ENCODE data around the gene C9orf78.

The C9orf78 gene

GRCh38 chr9:129840034-129840433 lies 5.0 kb upstream of the C9orf78 start:
- no peak for TF ChIP-seq CTCF (IDR thresholded peaks at IDR 0.05; ENCODE audit: low read depth, low read length, missing control alignments)
- H3K4me3 ChIP-seq (replicated peaks; ENCODE audit: low read depth, low read length) = no peak overlapping the region
- no peak for DNase-seq (ENCODE audit: extremely low read depth, low read depth)

DNA sequence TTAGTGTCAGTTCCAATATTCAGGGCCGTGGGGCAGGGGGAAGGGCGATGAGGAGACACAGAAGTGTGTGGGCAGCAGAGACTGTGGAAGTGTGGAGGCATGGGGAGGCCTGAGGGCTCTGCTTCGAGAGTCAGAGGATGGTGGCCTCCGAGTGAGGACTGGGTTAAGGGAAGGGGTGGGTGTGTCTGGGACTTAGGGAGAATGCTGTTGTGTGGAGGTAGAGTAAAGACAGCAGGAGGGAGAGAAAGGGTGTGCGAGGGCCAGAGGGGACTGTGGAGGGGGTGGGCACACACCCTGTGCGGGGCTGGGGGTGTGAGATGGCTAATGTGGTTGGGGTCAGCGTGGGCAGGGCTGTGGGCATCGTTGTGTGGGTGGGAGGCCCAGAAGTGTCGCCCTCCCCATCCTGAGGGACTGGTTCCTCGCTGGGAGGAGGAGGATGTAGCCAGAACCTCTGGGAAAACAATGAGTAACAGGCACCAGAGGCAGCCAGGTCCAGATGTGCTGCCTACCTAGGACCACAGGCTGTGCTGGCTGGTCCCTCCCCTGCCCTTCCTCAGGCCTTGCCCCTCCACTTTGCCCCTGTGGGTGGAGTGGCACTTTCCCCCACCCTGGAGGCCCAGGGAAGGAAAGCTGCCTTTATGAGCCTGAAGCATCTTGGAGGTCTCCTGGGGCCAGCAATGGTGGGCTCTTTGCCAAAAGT lies 4.4 kb upstream of the C9orf78 start:
- no peak overlapping the region for H3K4me3 ChIP-seq (replicated peaks; ENCODE audit: low read depth, low read length)
- no peak for TF ChIP-seq CTCF (IDR thresholded peaks at IDR 0.05; ENCODE audit: low read depth, low read length, missing control alignments)
- no peak for DNase-seq (ENCODE audit: extremely low read depth, low read depth)

GRCh38 chr9:129838707-129839259 lies 3.7 kb upstream of the C9orf78 start:
- no peak for TF ChIP-seq CTCF (IDR thresholded peaks at IDR 0.05; ENCODE audit: low read depth, low read length, missing control alignments)
- H3K4me3 ChIP-seq (replicated peaks; ENCODE audit: low read depth, low read length) = no peak overlapping the region
- peak; percentile 50 for DNase-seq (ENCODE audit: extremely low read depth, low read depth)

GRCh38 chr9:129836311-129837007 lies 1.4 kb upstream of the C9orf78 start:
- TF ChIP-seq CTCF (IDR thresholded peaks at IDR 0.05; ENCODE audit: low read depth, low read length, missing control alignments) = no peak
- peak overlapping the region; percentile 97 for H3K4me3 ChIP-seq (replicated peaks; ENCODE audit: low read depth, low read length)
- DNase-seq (ENCODE audit: extremely low read depth, low read depth) = no peak

- DNase-seq (ENCODE audit: extremely low read depth, low read depth) = no peak
- peak overlapping the region; percentile 97 for H3K4me3 ChIP-seq (replicated peaks; ENCODE audit: low read depth, low read length)
- no peak for TF ChIP-seq CTCF (IDR thresholded peaks at IDR 0.05; ENCODE audit: low read depth, low read length, missing control alignments)
Measured at GRCh38 chr9:129835860-129836223, 767 bp upstream of the C9orf78 start.

- peak overlapping the region; percentile 97 for H3K4me3 ChIP-seq (replicated peaks; ENCODE audit: low read depth, low read length)
- no peak for DNase-seq (ENCODE audit: extremely low read depth, low read depth)
- no peak for TF ChIP-seq CTCF (IDR thresholded peaks at IDR 0.05; ENCODE audit: low read depth, low read length, missing control alignments)
Measured at GRCh38 chr9:129834489-129835127, 467 bp downstream of the C9orf78 start.

All from HFF-Myc (cell line).